Parathyroid adenoma (tissue), 2 donors: Measurements from ENCODE around the gene LPCAT1.

ENCODE experiments used
- H2AFZ ChIP-seq: fragments of 300-600 bp; sonication (generic); one replicate; pipeline ENCODE4 v1.7.0; 2017; ENCODE audit warnings: antibody characterized with exemption, mild to moderate bottlenecking
- H3K27ac ChIP-seq: fragments of 300-600 bp; sonication (generic); one replicate; pipeline ENCODE4 v1.7.0; 2017
- H3K27me3 ChIP-seq: fragments of 300-600 bp; sonication (generic); one replicate; pipeline ENCODE4 v1.7.0; 2017; ENCODE audit warnings: low read length; ENCODE audit not compliant: control insufficient read depth, insufficient read depth
- H3K36me3 ChIP-seq: fragments of 300-600 bp; sonication (generic); one replicate; pipeline ENCODE4 v1.7.0; 2017; ENCODE audit warnings: low read length; ENCODE audit not compliant: control insufficient read depth, insufficient read depth
- H3K4me1 ChIP-seq: fragments of 300-600 bp; sonication (generic); one replicate; pipeline ENCODE4 v1.7.0; 2017; ENCODE audit warnings: control low read depth
- H3K4me2 ChIP-seq: fragments of 300-600 bp; sonication (generic); one replicate; pipeline ENCODE4 v1.7.0; 2017; ENCODE audit warnings: low read length
- H3K4me3 ChIP-seq: fragments of 300-600 bp; sonication (generic); one replicate; pipeline ENCODE4 v1.7.0; 2017; ENCODE audit warnings: low read depth, low read length
- H3K79me2 ChIP-seq: fragments of 300-600 bp; sonication (generic); one replicate; pipeline ENCODE4 v1.7.0; 2017; ENCODE audit warnings: control low read depth
- H3K9ac ChIP-seq: fragments of 300-600 bp; sonication (generic); one replicate; pipeline ENCODE4 v1.7.0; 2017; ENCODE audit warnings: mild to moderate bottlenecking
- H3K9me3 ChIP-seq: fragments of 300-600 bp; sonication (generic); one replicate; pipeline ENCODE4 v1.7.0; 2017; ENCODE audit warnings: low read length; ENCODE audit not compliant: control insufficient read depth
- TF ChIP-seq, protein P1 (sequence below): fragments of 300-600 bp; sonication (generic); IDR thresholded peaks from one replicate; pipeline ENCODE4 v1.7.0; 2017; ENCODE audit warnings: antibody characterized with exemption, mild to moderate bottlenecking
- donor health status: primary hyperparathyroidism.

Gene LPCAT1

DNA sequence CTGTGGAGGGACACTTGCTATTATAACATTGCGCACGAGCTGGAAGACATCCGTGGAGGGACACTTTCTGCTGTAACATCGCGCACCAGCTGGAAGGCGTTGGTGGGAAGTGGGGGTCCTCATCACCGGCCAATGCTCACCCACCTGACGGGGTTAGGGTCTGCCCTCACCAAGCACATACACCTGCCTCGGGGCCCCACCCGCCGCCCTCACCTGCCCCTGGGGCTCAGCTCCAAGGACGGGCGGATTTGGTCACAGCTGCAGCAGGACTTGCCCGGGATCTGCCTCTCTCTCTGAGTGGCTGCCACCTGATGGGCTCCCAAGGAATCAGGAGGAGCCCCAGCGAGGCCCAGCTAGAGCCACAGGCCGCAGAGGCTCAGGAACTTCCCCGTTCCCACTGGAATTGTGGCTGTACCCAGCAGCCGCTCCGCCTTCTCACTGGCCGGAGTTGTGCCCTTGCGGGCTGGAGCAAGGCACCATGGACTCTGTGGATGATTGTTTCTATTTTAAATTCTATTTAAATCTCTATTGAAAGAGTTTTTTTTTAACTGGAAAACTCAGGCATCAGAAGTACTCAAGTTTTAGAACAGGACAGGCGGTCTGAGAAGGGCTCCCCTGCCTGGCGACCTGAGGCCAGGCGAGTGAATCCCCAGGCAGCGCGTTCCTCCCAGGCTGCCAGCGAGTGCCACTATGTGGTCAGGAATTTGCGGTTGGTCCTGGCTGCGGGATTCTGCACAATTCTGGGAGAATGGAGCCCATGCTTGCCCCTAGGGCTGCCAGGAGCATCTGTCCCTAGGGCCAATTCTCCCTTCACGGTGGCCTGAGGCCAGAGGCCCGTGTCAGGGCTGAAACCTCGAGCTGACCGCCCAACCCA is 39.7 kb downstream of the LPCAT1 start:
- Histone ChIP-seq H3K9ac (no peak overlapping the region), H3K4me2 (no peak overlapping the region), H3K27me3 (no peaks in the 10 kb centered on the region), H3K4me1 (no peaks in the 10 kb centered on the region), H3K27ac (no peak overlapping the region), H3K4me3 (no peak overlapping the region), H3K9me3 (no peaks in the 10 kb centered on the region), H2AFZ (no peak overlapping the region), H3K36me3 (no peaks in the 10 kb centered on the region), H3K79me2 (no peaks in the 10 kb centered on the region)
- TF ChIP-seq, protein P1, sequence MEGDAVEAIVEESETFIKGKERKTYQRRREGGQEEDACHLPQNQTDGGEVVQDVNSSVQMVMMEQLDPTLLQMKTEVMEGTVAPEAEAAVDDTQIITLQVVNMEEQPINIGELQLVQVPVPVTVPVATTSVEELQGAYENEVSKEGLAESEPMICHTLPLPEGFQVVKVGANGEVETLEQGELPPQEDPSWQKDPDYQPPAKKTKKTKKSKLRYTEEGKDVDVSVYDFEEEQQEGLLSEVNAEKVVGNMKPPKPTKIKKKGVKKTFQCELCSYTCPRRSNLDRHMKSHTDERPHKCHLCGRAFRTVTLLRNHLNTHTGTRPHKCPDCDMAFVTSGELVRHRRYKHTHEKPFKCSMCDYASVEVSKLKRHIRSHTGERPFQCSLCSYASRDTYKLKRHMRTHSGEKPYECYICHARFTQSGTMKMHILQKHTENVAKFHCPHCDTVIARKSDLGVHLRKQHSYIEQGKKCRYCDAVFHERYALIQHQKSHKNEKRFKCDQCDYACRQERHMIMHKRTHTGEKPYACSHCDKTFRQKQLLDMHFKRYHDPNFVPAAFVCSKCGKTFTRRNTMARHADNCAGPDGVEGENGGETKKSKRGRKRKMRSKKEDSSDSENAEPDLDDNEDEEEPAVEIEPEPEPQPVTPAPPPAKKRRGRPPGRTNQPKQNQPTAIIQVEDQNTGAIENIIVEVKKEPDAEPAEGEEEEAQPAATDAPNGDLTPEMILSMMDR, result no peak

DNA sequence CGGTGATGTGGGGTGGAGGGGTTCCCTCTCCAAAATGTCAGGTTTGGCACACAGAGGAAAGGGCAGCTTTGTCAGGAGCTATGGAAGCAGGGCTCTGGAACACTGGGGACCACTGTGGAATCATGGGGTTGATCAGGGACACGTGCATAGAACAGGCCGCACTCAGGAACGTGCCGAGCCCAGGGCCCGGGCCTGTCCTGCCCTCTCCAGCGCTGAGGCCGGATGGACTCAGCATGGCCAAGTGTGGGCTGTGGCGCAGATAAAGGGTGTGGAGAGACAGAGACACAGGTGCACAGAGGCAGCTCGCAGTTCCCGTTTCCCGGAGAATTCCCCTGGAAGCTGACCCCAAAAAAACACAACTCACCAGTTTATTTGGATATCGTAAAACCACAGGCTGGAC is 40.7 kb downstream of the LPCAT1 start:
- no peak overlapping the region for H2AFZ ChIP-seq
- H3K9ac ChIP-seq, result no peak overlapping the region
- H3K4me1 ChIP-seq, result no peaks in the 10 kb centered on the region
- H3K4me2 ChIP-seq, result no peak overlapping the region
- H3K36me3 ChIP-seq, result no peaks in the 10 kb centered on the region
- H3K27ac ChIP-seq, result no peak overlapping the region
- H3K4me3 ChIP-seq, result no peak overlapping the region
- no peaks in the 10 kb centered on the region for H3K27me3 ChIP-seq
- TF ChIP-seq, protein P1, result no peak
- no peaks in the 10 kb centered on the region for H3K9me3 ChIP-seq
- no peaks in the 10 kb centered on the region for H3K79me2 ChIP-seq

DNA sequence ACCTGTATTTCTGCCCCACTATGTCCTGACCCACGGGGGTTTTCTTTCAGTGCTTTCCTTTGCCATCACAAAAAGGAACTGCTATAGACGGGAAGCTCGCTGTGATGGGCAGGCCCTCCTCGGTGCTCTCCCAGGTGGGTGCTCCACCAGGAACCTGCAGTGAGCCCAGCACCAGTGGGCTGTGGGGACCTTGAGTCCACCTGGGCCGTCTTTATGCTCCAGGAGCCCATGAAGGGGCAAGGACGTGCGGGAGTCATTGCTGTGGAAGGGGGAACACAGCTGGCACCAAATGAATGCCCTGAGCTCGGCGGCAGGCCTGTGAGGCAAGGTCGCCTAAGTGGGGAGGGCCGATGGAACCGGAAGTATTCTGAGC is 41.8 kb downstream of the LPCAT1 start:
- H3K9me3 ChIP-seq, result no peaks in the 10 kb centered on the region
- H3K27ac ChIP-seq, result no peak overlapping the region
- TF ChIP-seq, protein P1, result no peak
- no peaks in the 10 kb centered on the region for H3K79me2 ChIP-seq
- H3K4me1 ChIP-seq, result no peaks in the 10 kb centered on the region
- H3K27me3 ChIP-seq, result no peaks in the 10 kb centered on the region
- no peak overlapping the region for H3K9ac ChIP-seq
- H3K36me3 ChIP-seq, result no peaks in the 10 kb centered on the region
- no peak overlapping the region for H3K4me2 ChIP-seq
- H2AFZ ChIP-seq, result no peak overlapping the region
- H3K4me3 ChIP-seq, result no peak overlapping the region

DNA sequence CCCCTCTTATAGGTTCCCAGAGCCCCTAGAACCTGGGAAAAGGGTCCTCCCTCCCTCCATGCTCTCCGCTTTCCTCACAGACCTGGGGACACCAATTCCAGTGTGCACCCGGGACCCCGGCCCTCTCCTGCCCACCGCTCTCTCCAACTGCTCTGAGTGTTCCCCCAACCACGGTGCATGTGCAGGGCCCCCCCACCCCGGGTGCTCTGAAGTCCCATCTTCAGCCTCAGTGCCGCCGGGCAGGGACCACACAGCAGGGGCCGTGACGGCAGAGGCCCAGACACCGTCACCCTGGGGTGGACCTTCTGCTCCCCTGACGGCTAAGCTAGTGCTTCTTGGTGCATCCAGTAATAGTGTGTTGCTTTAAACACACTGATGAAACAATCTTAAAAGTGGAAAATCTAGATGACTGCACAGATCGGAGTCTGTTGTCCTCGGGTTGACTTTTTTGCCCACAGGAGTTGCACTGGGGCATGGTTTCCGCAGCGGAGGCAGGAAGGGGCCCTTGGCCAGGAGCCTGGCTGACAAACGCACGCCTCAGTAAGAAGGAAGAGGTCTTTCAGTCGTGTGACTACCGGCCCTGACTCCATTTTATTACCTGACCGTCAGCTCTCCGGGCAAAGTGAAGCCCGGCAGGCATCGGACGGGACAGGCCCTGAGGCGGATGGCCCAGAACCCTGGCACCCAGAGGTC is 42.3 kb downstream of the LPCAT1 start:
- H3K4me2 ChIP-seq, result no peak overlapping the region
- H3K4me1 ChIP-seq, result no peaks in the 10 kb centered on the region
- no peak overlapping the region for H3K27ac ChIP-seq
- no peak overlapping the region for H3K9ac ChIP-seq
- no peaks in the 10 kb centered on the region for H3K36me3 ChIP-seq
- no peak overlapping the region for H2AFZ ChIP-seq
- H3K9me3 ChIP-seq, result no peaks in the 10 kb centered on the region
- H3K4me3 ChIP-seq, result no peak overlapping the region
- no peaks in the 10 kb centered on the region for H3K79me2 ChIP-seq
- no peaks in the 10 kb centered on the region for H3K27me3 ChIP-seq
- TF ChIP-seq, protein P1, result no peak
